ENCODE data around the gene ABT1.

- TF ChIP-seq, protein P1, sequence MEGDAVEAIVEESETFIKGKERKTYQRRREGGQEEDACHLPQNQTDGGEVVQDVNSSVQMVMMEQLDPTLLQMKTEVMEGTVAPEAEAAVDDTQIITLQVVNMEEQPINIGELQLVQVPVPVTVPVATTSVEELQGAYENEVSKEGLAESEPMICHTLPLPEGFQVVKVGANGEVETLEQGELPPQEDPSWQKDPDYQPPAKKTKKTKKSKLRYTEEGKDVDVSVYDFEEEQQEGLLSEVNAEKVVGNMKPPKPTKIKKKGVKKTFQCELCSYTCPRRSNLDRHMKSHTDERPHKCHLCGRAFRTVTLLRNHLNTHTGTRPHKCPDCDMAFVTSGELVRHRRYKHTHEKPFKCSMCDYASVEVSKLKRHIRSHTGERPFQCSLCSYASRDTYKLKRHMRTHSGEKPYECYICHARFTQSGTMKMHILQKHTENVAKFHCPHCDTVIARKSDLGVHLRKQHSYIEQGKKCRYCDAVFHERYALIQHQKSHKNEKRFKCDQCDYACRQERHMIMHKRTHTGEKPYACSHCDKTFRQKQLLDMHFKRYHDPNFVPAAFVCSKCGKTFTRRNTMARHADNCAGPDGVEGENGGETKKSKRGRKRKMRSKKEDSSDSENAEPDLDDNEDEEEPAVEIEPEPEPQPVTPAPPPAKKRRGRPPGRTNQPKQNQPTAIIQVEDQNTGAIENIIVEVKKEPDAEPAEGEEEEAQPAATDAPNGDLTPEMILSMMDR (IDR thresholded peaks at IDR 0.05; ENCODE audit: low read depth, low read length): no peak
- TF ChIP-seq EZH2phosphoT487 (IDR thresholded peaks at IDR 0.05; ENCODE audit: low read depth): no peak
Measured at GRCh38 chr6:26552205-26552604, 44.5 kb upstream of the ABT1 start.

Measured in OCI-LY3 (cell line).